MM.1S (cell line): ENCODE results near the gene DNASE2B.

ENCODE experiments used
- CTCF ChIP-seq: fragments of 300-600 bp; sonication (generic); IDR thresholded peaks from 2 replicates; pipeline ENCODE4 v1.5.1; 2016; ENCODE audit warnings: antibody characterized with exemption, low read length, mixed read lengths
- EZH2 ChIP-seq: fragments of 300-600 bp; sonication (generic); optimal IDR thresholded peaks from 2 replicates; pipeline ENCODE3; 2017; ENCODE audit warnings: low read depth, mild to moderate bottlenecking, antibody characterized with exemption, low read length, mixed read lengths
- EZH2phosphoT487 ChIP-seq: fragments of 300-600 bp; sonication (generic); IDR thresholded peaks from 2 replicates; pipeline ENCODE4 v1.6.1; 2018; ENCODE audit warnings: antibody characterized with exemption, low read length

- TF ChIP-seq CTCF (no peak), EZH2 (no peak), EZH2phosphoT487 (no peak)
These were observed 20.7 kb upstream of the DNASE2B start for GRCh38 chr1:84377480-84378095.
